Fibroblast of skin of right quadriceps (primary cell): ENCODE results near the gene RBFOX2.
A peak's percentile ranks its signal among the peaks of the same experiment; 100 is the strongest.
"Not testable (repeated sequence)": the region's sequence is repeated elsewhere in the genome, so short reads cannot be mapped to it uniquely, and the experiment has no call there.

Experiments used
- DNase-seq: peaks from one replicate; pipeline ENCODE4 v3.0.0-alpha.2; 2013

Gene RBFOX2

DNA sequence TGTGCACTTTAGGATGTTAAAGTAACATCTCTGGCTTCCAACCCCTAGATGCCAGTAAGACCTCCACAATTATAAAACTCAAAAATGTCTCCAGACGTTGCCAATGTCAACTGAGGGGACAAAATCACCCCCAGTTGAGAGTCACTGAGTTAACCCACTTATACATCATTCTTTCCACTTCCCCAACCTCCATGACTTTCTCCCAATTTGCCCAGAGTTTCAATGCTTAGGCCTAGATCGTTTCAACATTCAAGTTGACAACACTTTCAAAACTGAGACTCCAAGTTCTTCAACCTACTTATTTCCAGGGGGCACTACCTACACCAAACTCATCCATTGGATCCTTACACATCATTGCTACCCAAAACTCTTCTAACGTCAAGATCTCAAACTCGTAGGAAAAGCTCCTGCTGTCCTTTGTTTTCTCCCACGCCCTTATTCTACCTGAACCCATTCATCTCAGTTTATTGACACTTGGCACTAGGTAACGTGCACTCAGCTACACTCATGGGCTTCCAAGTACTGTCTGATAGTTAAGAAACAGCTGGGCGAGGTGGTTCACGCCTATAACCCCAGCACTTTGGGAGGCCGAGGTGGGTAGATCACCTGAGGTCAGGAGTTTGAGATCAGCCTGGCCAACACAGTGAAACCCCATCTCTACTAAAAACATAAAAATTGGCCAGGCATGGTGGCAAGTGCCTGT lies 24.5 kb downstream of the RBFOX2 start:
- DNase-seq = no peak

DNA sequence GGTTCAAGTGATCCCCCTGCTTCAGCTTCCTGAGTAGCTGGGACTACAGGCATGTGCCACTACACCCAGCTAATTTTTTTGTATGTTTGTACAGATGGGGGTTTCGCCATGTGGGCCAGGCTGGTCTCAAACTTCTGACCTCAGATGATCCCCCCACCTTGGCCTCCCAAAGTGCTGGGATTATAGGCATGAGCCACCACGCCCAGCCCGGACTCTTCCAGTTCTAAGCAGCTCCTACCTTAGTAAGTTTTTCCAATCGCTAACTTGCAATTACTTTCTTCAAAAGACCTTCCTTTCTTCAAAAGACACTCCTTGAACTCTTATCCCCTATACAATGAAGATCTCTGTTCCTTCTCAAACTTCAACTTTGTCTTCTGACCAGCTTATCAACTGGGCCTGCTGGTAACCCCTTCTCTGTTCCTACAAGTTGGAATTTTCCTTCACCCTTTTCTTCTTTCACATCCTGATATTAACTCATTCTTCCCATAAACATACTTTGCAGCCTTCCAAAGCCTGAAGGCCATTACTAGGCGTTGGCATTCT lies 25.8 kb downstream of the RBFOX2 start:
- no peak for DNase-seq

- DNase-seq = no peak
These were observed 26.5 kb downstream of the RBFOX2 start for GRCh38 chr22:36002084-36002483.

- DNase-seq = no peak
These were observed 29.9 kb downstream of the RBFOX2 start for GRCh38 chr22:35998748-35999147.

GRCh38 chr22:35997438-35997837 lies 31.2 kb downstream of the RBFOX2 start:
- DNase-seq = peak; percentile 56

- no peak for DNase-seq
These were observed 32.0 kb downstream of the RBFOX2 start for GRCh38 chr22:35996596-35996995.

DNA sequence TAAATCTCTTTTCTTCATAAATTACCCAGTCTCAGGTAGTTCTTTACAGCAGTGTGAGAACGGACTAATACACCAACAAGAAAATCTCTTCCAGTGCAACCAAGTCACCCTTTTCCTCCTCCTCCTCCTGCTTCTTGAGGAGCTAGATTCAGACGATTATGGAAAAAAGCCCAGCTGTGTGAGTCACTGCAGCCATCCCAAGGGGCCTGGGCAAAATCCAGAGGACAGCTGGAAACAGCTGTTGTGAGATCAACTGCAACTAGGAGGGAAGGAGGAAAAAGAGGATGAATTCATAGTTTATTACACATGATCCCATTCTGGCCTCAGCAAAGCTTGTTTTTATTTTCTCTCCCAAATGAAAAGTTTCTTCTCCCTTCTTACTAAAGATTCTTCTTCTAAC lies 32.9 kb downstream of the RBFOX2 start:
- peak; percentile 97 for DNase-seq

DNA sequence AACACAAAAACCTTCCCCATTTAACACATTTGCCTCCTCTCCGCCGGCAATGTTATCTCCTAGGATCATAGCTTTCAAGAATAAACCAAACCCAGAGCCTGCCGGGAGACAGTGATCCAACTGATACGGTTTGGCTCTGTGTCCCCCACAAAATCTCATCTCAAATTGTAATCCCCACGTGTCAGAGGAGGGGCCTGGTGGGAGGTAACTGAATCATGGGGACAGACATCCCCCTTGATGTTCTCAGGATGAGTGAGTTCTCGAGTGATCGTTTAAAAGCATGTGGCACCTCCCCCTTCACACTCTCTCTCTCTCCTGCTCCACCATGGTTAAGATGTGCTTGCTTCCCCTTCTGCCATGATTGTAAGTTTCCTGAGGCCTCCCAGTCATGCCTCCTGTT lies 33.3 kb downstream of the RBFOX2 start:
- peak; percentile 80 for DNase-seq

GRCh38 chr22:35993727-35994126 lies 34.9 kb downstream of the RBFOX2 start:
- DNase-seq = not testable (repeated sequence)

DNA sequence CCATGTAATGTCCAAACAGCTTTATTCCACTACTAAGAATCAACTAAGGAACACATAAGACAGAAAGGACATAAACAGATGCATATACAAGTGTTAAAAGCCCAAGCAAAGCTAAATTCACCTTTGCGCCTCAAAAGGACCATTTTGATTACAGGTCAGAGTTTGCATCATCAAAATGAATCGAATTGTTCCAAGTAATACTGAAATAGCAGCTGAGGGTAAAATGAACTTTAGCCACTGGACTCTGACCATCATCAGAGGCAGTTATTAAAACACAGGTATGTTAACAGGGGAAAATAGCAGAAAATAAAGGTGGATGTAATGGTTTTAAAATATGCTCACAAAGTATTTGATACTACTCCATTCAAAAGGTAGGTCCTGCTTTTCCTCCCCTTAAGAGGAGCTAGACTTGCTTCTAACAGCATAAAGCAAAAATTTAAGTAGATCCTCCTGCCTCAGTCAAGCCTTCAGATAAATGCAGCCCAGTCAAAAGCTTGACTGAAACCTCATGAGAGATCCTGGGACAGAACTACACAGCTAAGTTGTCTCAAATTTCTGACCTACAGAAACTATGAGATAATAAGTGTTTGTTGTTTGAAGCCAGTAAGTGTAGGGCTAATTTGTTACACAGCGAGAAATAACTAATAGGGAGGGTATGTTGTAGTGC lies 35.4 kb downstream of the RBFOX2 start:
- no peak for DNase-seq

DNA sequence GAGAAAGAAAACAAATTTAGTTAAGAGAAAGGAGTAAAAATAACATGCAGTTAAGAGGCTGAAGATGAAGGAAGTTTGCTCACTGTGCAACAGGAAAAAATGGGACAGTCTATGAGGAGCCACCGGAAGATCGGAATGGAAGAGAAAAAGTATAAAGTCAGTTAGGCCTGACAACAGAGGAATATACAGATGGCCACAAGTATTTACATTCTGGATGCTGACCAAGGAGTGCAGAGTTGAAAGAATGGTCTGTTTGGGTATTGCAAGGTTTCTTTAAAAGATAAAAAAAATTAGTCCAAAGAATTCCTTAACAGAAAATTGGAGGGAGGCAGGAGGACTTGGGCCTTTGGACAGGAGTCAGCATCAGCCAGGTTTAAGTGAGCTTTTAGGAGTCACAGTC lies 37.5 kb downstream of the RBFOX2 start:
- DNase-seq = peak; percentile 52

- DNase-seq = no peak
These were observed 40.6 kb downstream of the RBFOX2 start for GRCh38 chr22:35988030-35988429.

- peak; percentile 70 for DNase-seq
These were observed 41.1 kb downstream of the RBFOX2 start for GRCh38 chr22:35987487-35987886.

- peak; percentile 68 for DNase-seq
These were observed 42.5 kb downstream of the RBFOX2 start for GRCh38 chr22:35986088-35986487.

- DNase-seq = no peak
These were observed 43.3 kb downstream of the RBFOX2 start for GRCh38 chr22:35985371-35985770.

DNA sequence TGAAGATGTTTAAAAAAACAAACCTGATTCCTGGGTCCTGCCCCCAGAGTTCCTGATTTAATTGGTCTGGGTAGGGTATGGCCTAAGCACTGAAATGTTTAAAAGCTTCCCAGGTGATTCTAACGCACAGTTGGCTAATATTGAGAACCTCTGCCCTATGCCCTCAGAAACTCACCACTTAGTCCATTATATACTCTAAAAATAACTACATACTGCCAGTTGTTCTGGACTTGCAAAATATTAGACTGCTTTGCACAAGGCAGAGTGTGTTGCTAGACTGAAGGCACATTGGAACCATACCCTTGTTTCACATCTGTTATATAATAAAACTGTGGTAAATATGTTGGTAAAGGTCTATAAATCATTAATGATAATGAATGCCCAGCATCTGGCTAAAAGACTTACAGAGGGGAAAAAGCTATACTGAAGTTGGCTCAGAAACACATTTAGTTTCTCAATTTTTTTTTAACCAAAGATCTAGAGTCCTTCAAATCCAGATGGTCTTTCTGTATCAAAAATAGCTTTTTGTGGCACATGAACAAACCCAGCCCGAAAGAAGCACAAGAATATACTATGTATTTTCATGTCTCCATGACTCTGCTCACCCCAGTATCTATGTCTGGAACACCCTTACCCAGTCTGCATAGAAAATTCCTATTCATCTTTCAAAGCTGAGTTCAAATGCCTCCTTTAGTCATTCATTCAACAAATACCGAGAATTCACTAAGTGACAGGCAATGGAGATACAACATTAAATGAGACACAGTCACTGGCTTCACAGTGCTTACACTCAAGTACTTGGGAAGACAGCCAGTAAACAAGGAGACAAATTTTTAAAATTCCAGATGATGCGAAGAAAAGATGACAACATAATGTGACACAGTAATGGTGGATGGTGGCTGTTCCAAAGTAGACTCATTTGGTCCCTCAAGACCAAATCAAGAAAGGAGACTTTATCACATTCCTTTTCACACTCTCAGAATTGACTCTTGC lies 44.1 kb downstream of the RBFOX2 start:
- DNase-seq = peak; percentile 43

DNA sequence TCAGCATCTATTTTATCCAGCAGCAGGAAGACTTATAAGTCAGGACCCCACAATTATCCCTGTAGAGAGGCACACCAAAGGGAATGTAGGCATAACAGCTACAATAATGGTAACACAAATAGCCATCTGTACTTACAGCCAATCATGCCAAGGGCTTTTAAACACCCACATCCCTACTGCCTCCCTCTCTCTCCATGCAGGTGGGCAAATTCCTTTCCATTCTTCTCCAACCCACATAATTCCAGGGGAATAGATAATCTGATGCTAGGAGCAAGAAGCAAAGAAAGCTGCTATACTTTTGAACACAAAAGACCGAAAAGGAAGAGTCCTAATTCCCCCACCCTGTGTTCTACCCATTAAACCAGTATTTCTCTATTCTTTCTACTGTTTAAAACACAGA lies 46.7 kb downstream of the RBFOX2 start:
- DNase-seq = no peak

DNA sequence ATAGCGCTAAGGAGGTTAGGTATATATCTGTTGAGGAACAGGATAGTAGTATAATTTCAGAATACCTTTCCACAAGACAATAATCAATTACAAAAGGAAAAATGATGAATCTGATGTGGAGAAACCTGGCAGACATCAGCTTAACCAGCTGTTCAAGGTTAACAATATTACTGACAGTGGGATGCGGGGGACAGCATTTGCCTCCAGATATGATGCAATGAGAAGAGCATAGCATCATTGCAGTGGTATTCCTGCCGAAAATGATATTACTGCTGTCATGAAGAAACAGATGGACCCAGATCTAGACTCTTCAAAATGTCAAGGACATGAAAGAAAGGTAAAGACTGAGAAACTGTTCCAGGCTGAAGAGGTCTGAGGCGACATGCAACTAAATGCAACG lies 49.7 kb downstream of the RBFOX2 start:
- peak; percentile 44 for DNase-seq

DNA sequence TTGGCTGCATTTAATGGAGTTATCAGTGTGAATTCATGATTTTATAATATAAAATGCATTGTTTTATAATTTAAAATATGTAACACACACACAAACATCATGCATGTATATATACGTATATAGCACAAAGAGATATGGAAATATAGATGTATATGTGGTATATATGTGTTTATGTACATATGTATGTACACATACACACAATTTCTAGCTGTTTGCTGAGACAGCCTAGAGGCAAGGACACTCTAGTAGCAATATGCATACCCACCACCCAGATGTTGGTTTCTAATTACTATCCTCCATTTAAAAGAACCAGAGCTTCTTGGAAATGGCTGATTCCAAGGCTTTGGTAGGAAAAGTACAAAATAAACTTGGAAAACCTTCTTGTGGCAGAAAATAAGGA lies 50.4 kb downstream of the RBFOX2 start:
- no peak for DNase-seq

GRCh38 chr22:35977136-35977535 lies 51.5 kb downstream of the RBFOX2 start:
- peak; percentile 92 for DNase-seq

DNA sequence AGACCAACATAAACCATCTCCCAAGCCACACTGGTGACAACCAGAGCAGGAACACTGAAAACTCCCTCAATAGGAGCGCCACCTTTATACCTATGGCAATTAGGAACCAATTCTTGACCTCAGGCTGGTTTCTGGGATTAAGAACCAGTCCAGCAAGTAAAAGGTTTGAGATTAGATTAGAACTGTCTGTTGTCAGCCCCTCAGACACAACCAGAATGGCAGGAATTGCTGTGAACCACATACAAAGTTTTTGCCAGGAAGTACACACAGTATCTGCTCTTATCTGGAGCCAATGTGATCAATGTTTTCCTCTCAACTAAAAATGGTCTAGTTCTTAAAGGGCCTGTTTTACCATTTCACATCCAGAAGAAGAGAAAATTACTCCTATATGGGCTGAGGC lies 55.2 kb downstream of the RBFOX2 start:
- DNase-seq = no peak

GRCh38 chr22:35972559-35972958 lies 56.1 kb downstream of the RBFOX2 start:
- peak; percentile 34 for DNase-seq

GRCh38 chr22:35971456-35972119 lies 57.0 kb downstream of the RBFOX2 start:
- peak; percentile 98 for DNase-seq
